Subcutaneous adipose tissue (tissue), 4 donors: Measurements from ENCODE around the gene ACAN. TPM values are rescaled to one million over a fixed set of nuclear protein-coding genes. Genes with fewer than 3 reads are reported as not detected.

ENCODE experiments used
- total RNA-seq, 4 donors: library from RNA; depleted of rRNA; stranded (reverse); fragments of >200 nt; gene quantifications; one replicate each; pipeline ENCODE4 v1.1.0, GENCODE V29; 2016
- TF ChIP-seq, protein P1 (sequence below): fragments of 450-650 bp; IDR thresholded peaks from one replicate; pipeline ENCODE4 v1.5.1; 2016; ENCODE audit warnings: low read depth, mild to moderate bottlenecking, control low read depth, antibody characterized with exemption, moderate library complexity

The ACAN gene
- total RNA-seq, 4 donors from 2014 or later, result not detected

- TF ChIP-seq, protein P1, sequence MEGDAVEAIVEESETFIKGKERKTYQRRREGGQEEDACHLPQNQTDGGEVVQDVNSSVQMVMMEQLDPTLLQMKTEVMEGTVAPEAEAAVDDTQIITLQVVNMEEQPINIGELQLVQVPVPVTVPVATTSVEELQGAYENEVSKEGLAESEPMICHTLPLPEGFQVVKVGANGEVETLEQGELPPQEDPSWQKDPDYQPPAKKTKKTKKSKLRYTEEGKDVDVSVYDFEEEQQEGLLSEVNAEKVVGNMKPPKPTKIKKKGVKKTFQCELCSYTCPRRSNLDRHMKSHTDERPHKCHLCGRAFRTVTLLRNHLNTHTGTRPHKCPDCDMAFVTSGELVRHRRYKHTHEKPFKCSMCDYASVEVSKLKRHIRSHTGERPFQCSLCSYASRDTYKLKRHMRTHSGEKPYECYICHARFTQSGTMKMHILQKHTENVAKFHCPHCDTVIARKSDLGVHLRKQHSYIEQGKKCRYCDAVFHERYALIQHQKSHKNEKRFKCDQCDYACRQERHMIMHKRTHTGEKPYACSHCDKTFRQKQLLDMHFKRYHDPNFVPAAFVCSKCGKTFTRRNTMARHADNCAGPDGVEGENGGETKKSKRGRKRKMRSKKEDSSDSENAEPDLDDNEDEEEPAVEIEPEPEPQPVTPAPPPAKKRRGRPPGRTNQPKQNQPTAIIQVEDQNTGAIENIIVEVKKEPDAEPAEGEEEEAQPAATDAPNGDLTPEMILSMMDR, result no peak
Observed at GRCh38 chr15:88881775-88882174, 78.5 kb downstream of the ACAN start.

GRCh38 chr15:88882785-88883184 is 79.5 kb downstream of the ACAN start:
- TF ChIP-seq, protein P1, result no peak

- TF ChIP-seq, protein P1, result no peak
Observed at GRCh38 chr15:88887068-88887580, 83.9 kb downstream of the ACAN start.

DNA sequence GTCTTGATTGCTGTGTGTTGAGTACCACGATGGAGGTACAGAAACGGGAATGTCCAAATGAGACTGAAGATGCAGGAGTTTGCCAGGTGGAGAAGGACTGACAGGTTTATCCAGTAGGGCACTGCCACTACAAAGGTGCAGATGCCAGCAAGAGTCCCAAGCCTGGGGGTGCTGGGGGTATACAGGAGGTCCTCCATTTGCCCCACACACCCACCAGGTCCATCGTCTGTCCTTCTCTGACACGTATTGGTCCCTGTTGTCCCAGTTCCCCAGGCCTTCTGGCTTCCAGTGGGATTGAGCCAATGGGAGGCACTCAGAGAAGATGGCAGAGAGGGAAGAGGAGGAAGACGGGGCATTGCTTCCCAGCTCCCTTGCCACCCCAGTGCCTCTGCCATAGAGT is 85.5 kb downstream of the ACAN start:
- TF ChIP-seq, protein P1, result no peak

- TF ChIP-seq, protein P1, result no peak
Observed at GRCh38 chr15:88890495-88890894, 87.3 kb downstream of the ACAN start.

DNA sequence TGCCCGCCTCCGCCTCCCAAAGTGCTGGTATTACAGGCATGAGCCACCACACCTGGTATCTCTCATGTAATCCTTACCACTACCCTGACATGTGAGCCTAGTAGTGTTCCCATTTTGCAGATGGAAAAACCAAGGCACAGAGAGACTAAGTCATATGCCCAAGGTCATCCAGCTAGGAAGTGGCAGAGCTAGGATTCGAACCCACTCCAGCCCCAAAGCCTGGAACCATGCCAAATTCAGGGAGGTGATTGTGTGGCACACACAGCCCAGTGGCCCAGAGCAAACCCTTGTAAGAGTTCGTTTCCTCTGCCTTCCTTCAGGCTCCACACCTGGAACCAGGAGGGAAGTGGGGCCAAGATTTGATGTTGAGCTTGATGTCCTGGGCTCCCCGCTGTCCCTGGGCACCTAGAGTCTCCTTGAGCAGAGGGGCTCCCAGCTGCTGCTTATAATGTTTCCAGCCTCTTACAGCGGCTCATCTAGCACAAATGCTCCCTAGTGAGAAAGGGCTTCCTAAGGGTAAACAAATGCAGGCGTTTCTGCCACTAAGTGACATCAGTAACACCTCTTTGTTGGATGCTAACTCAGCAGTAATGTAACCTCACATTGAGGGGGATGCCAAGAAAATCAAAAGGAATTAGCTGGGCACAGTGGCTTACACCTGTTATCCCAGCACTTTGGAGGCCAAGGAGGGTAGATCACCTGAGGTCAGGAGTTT is 88.5 kb downstream of the ACAN start:
- TF ChIP-seq, protein P1, result no peak

GRCh38 chr15:88894348-88894818 is 91.1 kb downstream of the ACAN start:
- TF ChIP-seq, protein P1, result no peak
